Upper lobe of right lung (tissue), 1 donor: Measurements from ENCODE around the gene EGLN2. TPM values are rescaled to one million over a fixed set of nuclear protein-coding genes. Genes with fewer than 3 reads are reported as not detected.
"Not testable (repeated sequence)": the region's sequence is repeated elsewhere in the genome, so short reads cannot be mapped to it uniquely, and the experiment has no call there.

Experiments used
- ATAC-seq: fragments of 200-7000 bp; cut with Tn5 transposase; one replicate; pipeline ENCODE4 v1.9.1; 2020; ENCODE audit warnings: mild to moderate bottlenecking, moderate library complexity
- DNase-seq: peaks from one replicate; pipeline ENCODE4 v3.0.0-alpha.2; 2020
- H3K27ac ChIP-seq: fragments of 200-600 bp; one replicate; pipeline ENCODE4 v1.8.0; 2022
- H3K27me3 ChIP-seq: fragments of 200-600 bp; one replicate; pipeline ENCODE4 v1.8.0; 2022; ENCODE audit warnings: mild to moderate bottlenecking
- H3K36me3 ChIP-seq: fragments of 200-600 bp; one replicate; pipeline ENCODE4 v1.8.0; 2022
- H3K4me1 ChIP-seq: fragments of 200-600 bp; one replicate; pipeline ENCODE4 v1.8.0; 2022
- H3K4me3 ChIP-seq: fragments of 200-600 bp; one replicate; pipeline ENCODE4 v1.8.0; 2022; ENCODE audit warnings: mild to moderate bottlenecking
- H3K9me3 ChIP-seq: fragments of 200-600 bp; one replicate; pipeline ENCODE4 v1.8.0; 2022
- CTCF ChIP-seq: fragments of 200-600 bp; IDR thresholded peaks from one replicate; pipeline ENCODE4 v1.8.0; 2022; ENCODE audit warnings: antibody characterized with exemption
- intact Hi-C: fragments of 100-400 bp; cut with DNase I; formaldehyde crosslinking; loops from one replicate; pipeline ENCODE4 v1.11.0; 2022
- total RNA-seq: library from RNA; stranded (reverse); fragmentation: NEBNext Ultra II Directional; extraction: Animal tissue kit (Norgen Biotek cat#: 25700); gene quantifications from one replicate; pipeline ENCODE4 v1.2.1, GENCODE V29; 2021
- donor health status: DM: no; HTN: yes; CAD: no; lungs with severe emphysema.

EGLN2 gene
- total RNA-seq, 1 donor from 2014 or later = 173 TPM

- Histone ChIP-seq H3K4me3 (no peak overlapping the region), H3K36me3 (no peaks in the 10 kb centered on the region), H3K27ac (no peak overlapping the region), H3K4me1 (peaks cover 13% of the 10 kb centered on the region), H3K9me3 (no peaks in the 10 kb centered on the region), H3K27me3 (no peaks in the 10 kb centered on the region)
- DNase-seq (no peak), ATAC-seq (no peak)
- no peak for TF ChIP-seq CTCF
- intact Hi-C loops = no loop called here
These were observed 28.6 kb downstream of the EGLN2 start for GRCh38 chr19:40827386-40828247.

GRCh38 chr19:40829205-40829604 is 30.2 kb downstream of the EGLN2 start:
- intact Hi-C loops = no loop called here
- no peaks in the 10 kb centered on the region for H3K9me3 ChIP-seq
- peaks cover 10% of the 10 kb centered on the region for H3K4me1 ChIP-seq
- H3K36me3 ChIP-seq = no peaks in the 10 kb centered on the region
- H3K27me3 ChIP-seq = no peaks in the 10 kb centered on the region
- no peak overlapping the region for H3K4me3 ChIP-seq
- no peak overlapping the region for H3K27ac ChIP-seq
- ATAC-seq (no peak), DNase-seq (no peak)
- no peak for TF ChIP-seq CTCF

- H3K4me1 ChIP-seq, H3K36me3 ChIP-seq, intact Hi-C loops, H3K27me3 ChIP-seq, H3K4me3 ChIP-seq, ATAC-seq, H3K9me3 ChIP-seq, DNase-seq, H3K27ac ChIP-seq: not testable (repeated sequence)
These were observed 31.8 kb downstream of the EGLN2 start for GRCh38 chr19:40830741-40831140.

- TF ChIP-seq CTCF = no peak
- intact Hi-C loops = no loop called here
- ATAC-seq (peak; percentile 88), DNase-seq (no peak)
- Histone ChIP-seq H3K27ac (peak overlapping the region; percentile 36), H3K4me1 (peaks cover 6% of the 10 kb centered on the region), H3K9me3 (no peaks in the 10 kb centered on the region), H3K27me3 (no peaks in the 10 kb centered on the region), H3K4me3 (no peak overlapping the region), H3K36me3 (no peaks in the 10 kb centered on the region)
These were observed 32.8 kb downstream of the EGLN2 start for GRCh38 chr19:40831502-40832430.

- H3K4me1 ChIP-seq, ATAC-seq, H3K27me3 ChIP-seq, DNase-seq, H3K27ac ChIP-seq, intact Hi-C loops, H3K4me3 ChIP-seq, H3K36me3 ChIP-seq, H3K9me3 ChIP-seq: not testable (repeated sequence)
These were observed 33.4 kb downstream of the EGLN2 start for GRCh38 chr19:40832431-40832790.

GRCh38 chr19:40833728-40834533 is 34.9 kb downstream of the EGLN2 start:
- H3K27ac ChIP-seq, H3K4me3 ChIP-seq, H3K4me1 ChIP-seq, DNase-seq, ATAC-seq, H3K36me3 ChIP-seq, H3K27me3 ChIP-seq, intact Hi-C loops, H3K9me3 ChIP-seq: not testable (repeated sequence)
